MG63 (cell line): Measurements from ENCODE around the gene ZDHHC11B. TPM values are rescaled to one million over a fixed set of nuclear protein-coding genes. Genes with fewer than 3 reads are reported as not detected.
"Not testable (repeated sequence)": the region's sequence is repeated elsewhere in the genome, so short reads cannot be mapped to it uniquely, and the experiment has no call there.

Experiments used
- DNase-seq: peaks from one replicate; pipeline ENCODE4 v3.0.0-alpha.2; 2020
- H3K27me3 ChIP-seq: fragments of 250-450 bp; sonication (Bioruptor Pico); 2 replicates; pipeline ENCODE4 v1.5.1; 2020; ENCODE audit warnings: mild to moderate bottlenecking, moderate library complexity
- H3K36me3 ChIP-seq: fragments of 250-450 bp; sonication (Bioruptor Pico); 2 replicates; pipeline ENCODE4 v1.5.1; 2020; ENCODE audit warnings: mild to moderate bottlenecking, moderate library complexity
- H3K4me3 ChIP-seq: fragments of 250-450 bp; sonication (Bioruptor Pico); 2 replicates; pipeline ENCODE4 v1.5.1; 2020; ENCODE audit warnings: mild to moderate bottlenecking, moderate library complexity
- H3K9me3 ChIP-seq: fragments of 250-450 bp; sonication (Bioruptor Pico); 2 replicates; pipeline ENCODE4 v1.5.1; 2020; ENCODE audit warnings: mild to moderate bottlenecking, moderate library complexity
- total RNA-seq: library from RNA; depleted of rRNA; stranded (reverse); fragments of >200 nt; shearing (Covaris generic); gene quantifications from 2 replicates; pipeline ENCODE4 v1.2.3, GENCODE V29; 2014; ENCODE audit warnings: low replicate concordance

ZDHHC11B gene
- total RNA-seq, 1 experiment from 2014 or later: not detected

GRCh38 chr5:761854-762710 is 22.4 kb downstream of the ZDHHC11B start:
- Histone ChIP-seq H3K4me3 (no peak overlapping the region), H3K9me3 (peaks cover 7% of the 10 kb centered on the region; the same call in 1 of the 2 replicates), H3K27me3 (peaks cover 5% of the 10 kb centered on the region; the same call in 1 of the 2 replicates), H3K36me3 (no peaks in the 10 kb centered on the region)
- DNase-seq: no peak

- Histone ChIP-seq H3K4me3 (no peak overlapping the region), H3K36me3 (no peaks in the 10 kb centered on the region), H3K27me3 (peaks cover 5% of the 10 kb centered on the region; the same call in 1 of the 2 replicates), H3K9me3 (peaks cover 7% of the 10 kb centered on the region; the same call in 1 of the 2 replicates)
- DNase-seq: no peak
These were observed 23.3 kb downstream of the ZDHHC11B start for GRCh38 chr5:761059-761771.

- Histone ChIP-seq H3K9me3 (peaks cover 4% of the 10 kb centered on the region; the same call in 1 of the 2 replicates), H3K36me3 (no peaks in the 10 kb centered on the region), H3K4me3 (no peak overlapping the region), H3K27me3 (peaks cover 5% of the 10 kb centered on the region; the same call in 1 of the 2 replicates)
- DNase-seq: no peak
These were observed 24.0 kb downstream of the ZDHHC11B start for GRCh38 chr5:760363-761058.

- H3K9me3 ChIP-seq: no peaks in the 10 kb centered on the region
- DNase-seq: no peak
- H3K36me3 ChIP-seq: no peaks in the 10 kb centered on the region
- H3K27me3 ChIP-seq: peaks cover 5% of the 10 kb centered on the region; the same call in 1 of the 2 replicates
- no peak overlapping the region for H3K4me3 ChIP-seq
These were observed 24.7 kb downstream of the ZDHHC11B start for GRCh38 chr5:759781-760362.

- peaks cover 5% of the 10 kb centered on the region; the same call in 1 of the 2 replicates for H3K27me3 ChIP-seq
- DNase-seq: no peak
- no peaks in the 10 kb centered on the region for H3K36me3 ChIP-seq
- H3K4me3 ChIP-seq: no peak overlapping the region
- no peaks in the 10 kb centered on the region for H3K9me3 ChIP-seq
These were observed 25.3 kb downstream of the ZDHHC11B start for GRCh38 chr5:759111-759751.

GRCh38 chr5:758698-759053 is 25.9 kb downstream of the ZDHHC11B start:
- Histone ChIP-seq H3K36me3 (no peaks in the 10 kb centered on the region), H3K4me3 (no peak overlapping the region), H3K9me3 (no peaks in the 10 kb centered on the region), H3K27me3 (peaks cover 5% of the 10 kb centered on the region; the same call in 1 of the 2 replicates)
- no peak for DNase-seq

GRCh38 chr5:757931-758697 is 26.4 kb downstream of the ZDHHC11B start:
- DNase-seq: no peak
- H3K4me3 ChIP-seq: no peak overlapping the region
- peaks cover 5% of the 10 kb centered on the region; the same call in 1 of the 2 replicates for H3K27me3 ChIP-seq
- H3K9me3 ChIP-seq: no peaks in the 10 kb centered on the region
- no peaks in the 10 kb centered on the region for H3K36me3 ChIP-seq

- Histone ChIP-seq H3K9me3 (no peaks in the 10 kb centered on the region), H3K27me3 (peaks cover 5% of the 10 kb centered on the region; the same call in 1 of the 2 replicates), H3K36me3 (no peaks in the 10 kb centered on the region), H3K4me3 (no peak overlapping the region)
- no peak for DNase-seq
These were observed 27.1 kb downstream of the ZDHHC11B start for GRCh38 chr5:757346-757930.

- H3K27me3 ChIP-seq: peaks cover 3% of the 10 kb centered on the region; the same call in 1 of the 2 replicates
- no peak for DNase-seq
- H3K9me3 ChIP-seq: no peaks in the 10 kb centered on the region
- H3K4me3 ChIP-seq: no peak overlapping the region
- no peaks in the 10 kb centered on the region for H3K36me3 ChIP-seq
These were observed 27.6 kb downstream of the ZDHHC11B start for GRCh38 chr5:756865-757345.

- H3K36me3 ChIP-seq: no peaks in the 10 kb centered on the region
- no peak overlapping the region for H3K4me3 ChIP-seq
- H3K27me3 ChIP-seq: peaks cover 2% of the 10 kb centered on the region; the same call in 1 of the 2 replicates
- no peaks in the 10 kb centered on the region for H3K9me3 ChIP-seq
- DNase-seq: no peak
These were observed 28.4 kb downstream of the ZDHHC11B start for GRCh38 chr5:756171-756570.

GRCh38 chr5:754143-754632 is 30.3 kb downstream of the ZDHHC11B start:
- not testable (repeated sequence) for H3K27me3 ChIP-seq, DNase-seq, H3K36me3 ChIP-seq, H3K4me3 ChIP-seq, H3K9me3 ChIP-seq

GRCh38 chr5:753567-754142 is 30.9 kb downstream of the ZDHHC11B start:
- H3K4me3 ChIP-seq, DNase-seq, H3K27me3 ChIP-seq, H3K36me3 ChIP-seq, H3K9me3 ChIP-seq: not testable (repeated sequence)

- H3K9me3 ChIP-seq, H3K27me3 ChIP-seq, DNase-seq, H3K36me3 ChIP-seq, H3K4me3 ChIP-seq: not testable (repeated sequence)
These were observed 31.9 kb downstream of the ZDHHC11B start for GRCh38 chr5:752532-753115.

GRCh38 chr5:751992-752391 is 32.5 kb downstream of the ZDHHC11B start:
- H3K4me3 ChIP-seq, H3K27me3 ChIP-seq, DNase-seq, H3K36me3 ChIP-seq, H3K9me3 ChIP-seq: not testable (repeated sequence)
